ENCODE data around the gene OSBPL10.

DNA sequence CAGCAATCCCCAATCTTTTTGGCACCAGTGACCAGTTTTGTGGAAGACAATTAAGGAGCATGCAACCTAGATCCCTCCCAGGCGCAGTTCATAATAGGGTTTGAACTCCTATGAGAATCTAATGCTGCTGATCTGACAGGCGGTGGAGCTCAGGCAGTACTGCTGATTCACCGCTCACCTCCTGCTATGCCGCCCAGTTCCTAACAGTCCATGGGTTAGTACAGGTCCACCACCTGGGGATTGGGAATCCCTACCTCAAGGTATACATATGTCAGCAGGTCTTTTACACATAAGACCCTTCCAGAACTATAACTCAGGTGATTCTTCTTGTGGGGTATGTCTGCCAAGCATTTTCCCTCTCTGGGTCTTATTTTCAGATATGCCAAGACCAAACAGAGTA, 182.2 kb downstream of the OSBPL10 start:
- TF ChIP-seq ZNF384 (IDR thresholded peaks at IDR 0.05) (no peak), LEF1 (IDR thresholded peaks at IDR 0.05; ENCODE audit: borderline replicate concordance) (no peak), FOXA1 (IDR thresholded peaks at IDR 0.05) (no peak), ELF4 (IDR thresholded peaks at IDR 0.05) (no peak), BHLHE40 (IDR thresholded peaks at IDR 0.05; ENCODE audit: borderline replicate concordance) (no peak), FOXM1 (IDR thresholded peaks at IDR 0.05; ENCODE audit: borderline replicate concordance) (no peak), SP1 (IDR thresholded peaks at IDR 0.05) (no peak), FOXK2 (IDR thresholded peaks at IDR 0.05) (no peak), SUZ12 (IDR thresholded peaks at IDR 0.05) (no peak), ARNT (IDR thresholded peaks at IDR 0.05) (no peak), HDGF (IDR thresholded peaks at IDR 0.05; ENCODE audit: borderline replicate concordance) (no peak), TARDBP (IDR thresholded peaks at IDR 0.05) (no peak)
- TF ChIP-seq, protein P1, sequence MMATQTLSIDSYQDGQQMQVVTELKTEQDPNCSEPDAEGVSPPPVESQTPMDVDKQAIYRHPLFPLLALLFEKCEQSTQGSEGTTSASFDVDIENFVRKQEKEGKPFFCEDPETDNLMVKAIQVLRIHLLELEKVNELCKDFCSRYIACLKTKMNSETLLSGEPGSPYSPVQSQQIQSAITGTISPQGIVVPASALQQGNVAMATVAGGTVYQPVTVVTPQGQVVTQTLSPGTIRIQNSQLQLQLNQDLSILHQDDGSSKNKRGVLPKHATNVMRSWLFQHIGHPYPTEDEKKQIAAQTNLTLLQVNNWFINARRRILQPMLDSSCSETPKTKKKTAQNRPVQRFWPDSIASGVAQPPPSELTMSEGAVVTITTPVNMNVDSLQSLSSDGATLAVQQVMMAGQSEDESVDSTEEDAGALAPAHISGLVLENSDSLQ (IDR thresholded peaks at IDR 0.05), result no peak

Data from HEK293T (cell line).